Testis (tissue), 3 donors: Measurements from ENCODE around the gene PRELID2. TPM values are rescaled to one million over a fixed set of nuclear protein-coding genes. Genes with fewer than 3 reads are reported as not detected.
"Not testable (repeated sequence)": the region's sequence is repeated elsewhere in the genome, so short reads cannot be mapped to it uniquely, and the experiment has no call there.

Experiments used
- DNase-seq: peaks from one replicate; pipeline ENCODE4 v3.0.0-alpha.2; 2019
- H3K27ac ChIP-seq, 2 donors: fragments of 200-600 bp; sonication (generic); one replicate each; pipeline ENCODE4 v1.5.1; 2019
- H3K27me3 ChIP-seq: fragments of 200-600 bp; sonication (generic); one replicate; pipeline ENCODE4 v1.5.1; 2019
- H3K36me3 ChIP-seq: fragments of 200-600 bp; sonication (generic); one replicate; pipeline ENCODE4 v1.5.1; 2017; ENCODE audit warnings: low read depth; ENCODE audit errors: missing control alignments
- H3K4me1 ChIP-seq: fragments of 200-600 bp; sonication (generic); one replicate; pipeline ENCODE4 v1.5.1; 2019
- H3K4me3 ChIP-seq, 2 donors: fragments of 200-600 bp; sonication (generic); one replicate each; pipeline ENCODE4 v1.5.1; 2017 to 2019
- H3K9me3 ChIP-seq: fragments of 200-600 bp; sonication (generic); one replicate; pipeline ENCODE4 v1.5.1; 2017
- CTCF ChIP-seq, 3 experiments: fragments of 450-650 bp in 2 of 3; fragments of 200-600 bp in 1 of 3; sonication (generic) in 1 of 3; IDR thresholded peaks; one replicate each; pipeline ENCODE4 v1.5.1; 2016 to 2019; ENCODE audit warnings: antibody characterized with exemption in 3 of 3, mild to moderate bottlenecking in 2 of 3, moderate library complexity in 1 of 3
- POLR2A ChIP-seq: fragments of 450-650 bp; IDR thresholded peaks from one replicate; pipeline ENCODE4 v1.6.1; 2017; ENCODE audit warnings: antibody characterized with exemption, mild to moderate bottlenecking, moderate library complexity
- WGBS, 2 donors: methylation state at CpG; one replicate each; pipeline ENCODE4 v1.1.5; 2018; 5-methylcytosine and 5-hydroxymethylcytosine counted together
- intact Hi-C: fragments of 100-400 bp; cut with DNase I; formaldehyde crosslinking; loops from one replicate; pipeline ENCODE4 v1.15.1; 2023; ENCODE audit warnings: low total_unique reads
- polyA plus RNA-seq: library from polyadenylated mRNA; stranded (reverse); fragments of 350-450 nt; fragmentation: Illumina TruSeq; extraction: RNeasy Lipid Tissue Mini Kit (QIAGEN cat#74804); gene quantifications from one replicate; pipeline ENCODE4 v1.2.3, GENCODE V29; 2014; ENCODE audit warnings: low read depth, low replicate concordance; ENCODE audit not compliant: insufficient read depth
- total RNA-seq, 2 donors: library from RNA; depleted of rRNA; stranded (reverse); fragments of >200 nt; gene quantifications; one replicate each; pipeline ENCODE4 v1.2.3, GENCODE V29; 2016

Gene PRELID2
- total and polyA plus RNA-seq, 3 donors from 2014 or later = 2.9 to 15.7 (median 13.8) TPM

DNA sequence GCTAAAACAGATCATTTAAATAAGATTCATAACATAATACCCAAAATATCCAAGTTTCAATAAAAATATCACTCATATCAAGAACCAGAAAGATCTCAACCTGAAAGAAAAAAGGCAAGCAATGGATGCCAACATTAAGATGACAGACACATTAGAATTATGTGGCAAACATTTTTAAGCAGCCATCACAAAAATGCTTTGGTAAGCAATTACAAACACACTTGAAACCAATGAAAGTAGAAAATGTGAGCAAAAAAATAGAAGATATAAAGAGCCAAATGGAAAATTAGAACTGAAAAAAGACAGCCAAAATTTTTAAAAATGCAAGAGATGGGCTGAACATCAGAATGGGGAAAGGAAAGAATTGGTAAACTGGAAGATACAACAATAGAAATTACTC lies 96.9 kb downstream of the PRELID2 start:
- intact Hi-C loops = no loop called here
- Histone ChIP-seq H3K4me1 (no peaks in the 10 kb centered on the region), H3K9me3 (no peaks in the 10 kb centered on the region), H3K27ac (no peak overlapping the region), H3K36me3 (no peaks in the 10 kb centered on the region), H3K27me3 (no peaks in the 10 kb centered on the region), H3K4me3 (no peak overlapping the region)
- no peak for DNase-seq
- TF ChIP-seq POLR2A (no peak), CTCF (IDR thresholded peaks at IDR 0.05) (no peak)

- intact Hi-C loops = no loop called here
- no peak overlapping the region for H3K4me3 ChIP-seq
- no peak overlapping the region for H3K27ac ChIP-seq
- TF ChIP-seq POLR2A (no peak), CTCF (IDR thresholded peaks at IDR 0.05) (no peak)
- no peaks in the 10 kb centered on the region for H3K27me3 ChIP-seq
- no peaks in the 10 kb centered on the region for H3K9me3 ChIP-seq
- H3K36me3 ChIP-seq = no peaks in the 10 kb centered on the region
- no peak for DNase-seq
- H3K4me1 ChIP-seq = no peaks in the 10 kb centered on the region
- 87 to 100% methylated on average over 1 of the region's 1 CpG for WGBS, 2 donors
Observed at GRCh38 chr5:145737578-145737977, 97.6 kb downstream of the PRELID2 start.

GRCh38 chr5:145729956-145730355 lies 105.2 kb downstream of the PRELID2 start:
- H3K36me3 ChIP-seq, H3K27me3 ChIP-seq, H3K27ac ChIP-seq, H3K4me1 ChIP-seq, intact Hi-C loops, H3K4me3 ChIP-seq, DNase-seq, H3K9me3 ChIP-seq: not testable (repeated sequence)
- WGBS, 2 donors = 75 to 100% methylated on average over 1 of the region's 1 CpG

DNA sequence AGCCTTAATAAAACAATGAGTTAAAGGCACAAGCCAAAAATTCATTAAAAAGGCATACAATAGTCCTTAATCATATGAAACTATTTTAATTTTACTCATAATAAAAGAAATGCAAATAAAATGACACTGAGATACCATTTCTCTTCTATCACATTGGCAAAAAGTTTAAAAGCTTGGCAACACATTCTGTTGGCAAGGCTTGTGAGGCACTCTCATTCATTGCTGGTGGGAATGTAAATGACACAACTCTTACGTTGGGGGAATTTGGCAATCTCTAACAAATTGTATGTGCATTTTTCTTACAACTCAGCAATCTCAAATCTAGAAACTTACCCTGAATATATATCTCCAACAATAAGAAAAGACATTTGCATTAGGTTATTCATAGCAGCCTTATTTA lies 111.6 kb downstream of the PRELID2 start:
- no peak overlapping the region for H3K27ac ChIP-seq
- no peaks in the 10 kb centered on the region for H3K4me1 ChIP-seq
- no peaks in the 10 kb centered on the region for H3K9me3 ChIP-seq
- WGBS, 2 donors = 53 to 58% methylated on average over 1 of the region's 1 CpG
- H3K36me3 ChIP-seq = no peaks in the 10 kb centered on the region
- intact Hi-C loops = no loop called here
- no peak for TF ChIP-seq POLR2A
- TF ChIP-seq CTCF (IDR thresholded peaks at IDR 0.05) = no peak
- H3K4me3 ChIP-seq = no peak overlapping the region
- DNase-seq = no peak
- no peaks in the 10 kb centered on the region for H3K27me3 ChIP-seq

DNA sequence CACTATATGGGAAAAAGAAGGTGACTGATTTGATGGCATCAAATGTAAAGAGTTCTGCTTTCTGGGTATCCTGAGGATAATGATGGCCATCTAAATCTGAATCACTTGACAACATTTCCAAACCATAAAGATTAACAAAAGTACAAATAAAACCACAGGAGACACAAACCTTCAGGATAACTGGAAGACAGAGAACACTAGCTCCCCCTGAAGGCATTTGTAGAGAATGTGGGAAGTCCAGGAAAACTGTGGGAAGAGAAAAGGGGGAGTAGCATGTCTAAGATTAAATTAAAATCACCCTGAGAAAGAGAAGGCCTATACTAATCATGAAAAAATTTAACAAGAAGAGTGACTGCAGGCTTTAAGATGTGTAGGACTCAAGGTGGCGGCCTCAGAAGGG lies 116.2 kb downstream of the PRELID2 start:
- no peaks in the 10 kb centered on the region for H3K4me1 ChIP-seq
- WGBS, 2 donors = 90 to 96% methylated on average over 1 of the region's 1 CpG
- H3K36me3 ChIP-seq = no peaks in the 10 kb centered on the region
- H3K9me3 ChIP-seq = no peaks in the 10 kb centered on the region
- H3K4me3 ChIP-seq = no peak overlapping the region
- intact Hi-C loops = no loop called here
- H3K27ac ChIP-seq = no peak overlapping the region
- DNase-seq = no peak
- H3K27me3 ChIP-seq = no peaks in the 10 kb centered on the region
- TF ChIP-seq POLR2A = no peak
- no peak for TF ChIP-seq CTCF (IDR thresholded peaks at IDR 0.05)
